Measurements from ENCODE around the gene ACSBG1. TPM values are rescaled to one million over a fixed set of nuclear protein-coding genes. Genes with fewer than 3 reads are reported as not detected.

The ACSBG1 gene
- total and polyA plus RNA-seq, 10 of the 15 experiments (the other 5 are each of a cell fraction or from before 2014, with no cell fraction given), result 0.11 to 0.75 (median 0.42) TPM

DNA sequence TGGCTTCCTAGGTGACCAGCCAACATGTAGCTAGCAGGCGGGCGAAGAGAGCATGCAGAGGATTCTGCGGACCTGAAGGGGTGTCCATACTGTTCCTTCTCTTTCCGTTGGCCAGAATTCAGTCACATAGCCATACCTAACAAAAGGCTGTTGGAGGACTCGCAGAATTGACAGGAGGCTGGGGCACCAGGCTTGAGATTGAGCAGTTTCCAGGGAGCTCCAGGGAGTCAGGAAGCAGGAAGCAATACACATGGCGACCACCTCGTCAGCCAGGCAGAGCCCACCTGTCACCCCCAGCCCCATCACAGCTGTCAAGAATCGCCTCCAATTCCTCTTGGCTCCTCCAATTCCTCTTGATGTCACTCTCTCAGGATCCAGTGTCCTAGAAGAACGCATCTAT lies 16.8 kb upstream of the ACSBG1 start:
- Histone ChIP-seq H3K36me3 (ENCODE audit: control insufficient read depth in 2 of 2, insufficient read depth in 2 of 2, low read length in 1 of 2) (no peaks in the 10 kb centered on the region), H3K79me2 (ENCODE audit: control insufficient read depth, insufficient read depth, low read length) (no peaks in the 10 kb centered on the region), H3K9me3 (replicated peaks; ENCODE audit: control insufficient read depth, insufficient read depth, low read length) (no peaks in the 10 kb centered on the region), H4K20me1 (ENCODE audit: control insufficient read depth, insufficient read depth) (no peaks in the 10 kb centered on the region), H3K4me3 (no peak overlapping the region), H3K4me2 (ENCODE audit: control insufficient read depth, insufficient read depth) (no peak overlapping the region), H3K4me1 (ENCODE audit: control insufficient read depth, insufficient read depth, low read length) (no peaks in the 10 kb centered on the region), H3K27ac (ENCODE audit: control insufficient read depth, insufficient read depth) (no peak overlapping the region), H2AFZ (ENCODE audit: control insufficient read depth, low read depth, low read length) (no peak overlapping the region), H3K27me3 (replicated peaks in 1 of 2; ENCODE audit: control insufficient read depth in 2 of 2, insufficient read depth in 2 of 2, low read length in 1 of 2) (0 out of 4 replicates have a peak, but pooled peaks cover 0 to 1% of the 10 kb centered on the region in 2 experiments), H3K9ac (ENCODE audit: control insufficient read depth, insufficient read depth, low read length) (no peak overlapping the region)
- ChIA-PET SMC1A (ENCODE audit: uncharacterized antibody, unreplicated experiment) (no interaction called here), POLR2A (no interaction called here), RAD21 (ENCODE audit: unreplicated experiment) (interaction anchor here (1.0 kb wide), 1 partner anchor 119 kb away, joined by 3 read pairs; no protein-coding TSS in a partner anchor), CTCF (interaction anchor here (1.0 to 1.2 kb wide), 2 partner anchors 15 to 20 kb away, joined by 3 to 4 read pairs; no protein-coding TSS in a partner anchor)
- in situ Hi-C loops (cut with MboI) (no loop called here), intact Hi-C loops (cut with micrococcal nuclease; ENCODE audit: unreplicated experiment) (no loop called here)
- DNase-seq (ENCODE audit: low read depth, low spot score) (no peak), FAIRE-seq (no peak), ATAC-seq (no peak)
- BruUV-seq (replicated peaks), result no TSS peak
- WGBS (ENCODE audit: insufficient coverage, insufficient replicate concordance, low lambda C conversion rate, missing lambda C conversion rate), result 43% methylated on average over 9 of the region's 9 CpGs
- TF ChIP-seq NFYA (IDR thresholded peaks at IDR 0.05; ENCODE audit: borderline replicate concordance, low read depth, low read length) (no peak), CHD4 (IDR thresholded peaks at IDR 0.05) (no peak), SIX5 (IDR thresholded peaks at IDR 0.05; ENCODE audit: low read depth, low read length, severe bottlenecking) (no peak), TARDBP (IDR thresholded peaks at IDR 0.05; ENCODE audit: borderline replicate concordance) (no peak), TCF12 (IDR thresholded peaks at IDR 0.05; ENCODE audit: low read depth, low read length) (no peak), YY1 (IDR thresholded peaks at IDR 0.05; ENCODE audit: low read depth, low read length) (no peak), NR2C1 (IDR thresholded peaks at IDR 0.05) (no peak), EGR1 (IDR thresholded peaks at IDR 0.05; ENCODE audit: borderline replicate concordance in 1 of 2, low read depth in 2 of 2, low read length in 2 of 2) (no peak), BMI1 (IDR thresholded peaks at IDR 0.05; ENCODE audit: borderline replicate concordance) (no peak), IRF4 (IDR thresholded peaks at IDR 0.05; ENCODE audit: low read depth, low read length) (no peak), SUPT20H (IDR thresholded peaks at IDR 0.05; ENCODE audit: borderline replicate concordance, control insufficient read depth, low read depth, low read length) (no peak), ZZZ3 (IDR thresholded peaks at IDR 0.05; ENCODE audit: control insufficient read depth, insufficient read length, low read depth) (no peak)
- TF ChIP-seq, protein P1, sequence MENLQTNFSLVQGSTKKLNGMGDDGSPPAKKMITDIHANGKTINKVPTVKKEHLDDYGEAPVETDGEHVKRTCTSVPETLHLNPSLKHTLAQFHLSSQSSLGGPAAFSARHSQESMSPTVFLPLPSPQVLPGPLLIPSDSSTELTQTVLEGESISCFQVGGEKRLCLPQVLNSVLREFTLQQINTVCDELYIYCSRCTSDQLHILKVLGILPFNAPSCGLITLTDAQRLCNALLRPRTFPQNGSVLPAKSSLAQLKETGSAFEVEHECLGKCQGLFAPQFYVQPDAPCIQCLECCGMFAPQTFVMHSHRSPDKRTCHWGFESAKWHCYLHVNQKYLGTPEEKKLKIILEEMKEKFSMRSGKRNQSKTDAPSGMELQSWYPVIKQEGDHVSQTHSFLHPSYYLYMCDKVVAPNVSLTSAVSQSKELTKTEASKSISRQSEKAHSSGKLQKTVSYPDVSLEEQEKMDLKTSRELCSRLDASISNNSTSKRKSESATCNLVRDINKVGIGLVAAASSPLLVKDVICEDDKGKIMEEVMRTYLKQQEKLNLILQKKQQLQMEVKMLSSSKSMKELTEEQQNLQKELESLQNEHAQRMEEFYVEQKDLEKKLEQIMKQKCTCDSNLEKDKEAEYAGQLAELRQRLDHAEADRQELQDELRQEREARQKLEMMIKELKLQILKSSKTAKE (IDR thresholded peaks at IDR 0.05; ENCODE audit: low read depth, poor library complexity, severe bottlenecking), result no peak
- TF ChIP-seq, protein P2, sequence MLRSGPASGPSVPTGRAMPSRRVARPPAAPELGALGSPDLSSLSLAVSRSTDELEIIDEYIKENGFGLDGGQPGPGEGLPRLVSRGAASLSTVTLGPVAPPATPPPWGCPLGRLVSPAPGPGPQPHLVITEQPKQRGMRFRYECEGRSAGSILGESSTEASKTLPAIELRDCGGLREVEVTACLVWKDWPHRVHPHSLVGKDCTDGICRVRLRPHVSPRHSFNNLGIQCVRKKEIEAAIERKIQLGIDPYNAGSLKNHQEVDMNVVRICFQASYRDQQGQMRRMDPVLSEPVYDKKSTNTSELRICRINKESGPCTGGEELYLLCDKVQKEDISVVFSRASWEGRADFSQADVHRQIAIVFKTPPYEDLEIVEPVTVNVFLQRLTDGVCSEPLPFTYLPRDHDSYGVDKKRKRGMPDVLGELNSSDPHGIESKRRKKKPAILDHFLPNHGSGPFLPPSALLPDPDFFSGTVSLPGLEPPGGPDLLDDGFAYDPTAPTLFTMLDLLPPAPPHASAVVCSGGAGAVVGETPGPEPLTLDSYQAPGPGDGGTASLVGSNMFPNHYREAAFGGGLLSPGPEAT (IDR thresholded peaks at IDR 0.05; ENCODE audit: low read depth), result no peak
- TF ChIP-seq, protein P3, sequence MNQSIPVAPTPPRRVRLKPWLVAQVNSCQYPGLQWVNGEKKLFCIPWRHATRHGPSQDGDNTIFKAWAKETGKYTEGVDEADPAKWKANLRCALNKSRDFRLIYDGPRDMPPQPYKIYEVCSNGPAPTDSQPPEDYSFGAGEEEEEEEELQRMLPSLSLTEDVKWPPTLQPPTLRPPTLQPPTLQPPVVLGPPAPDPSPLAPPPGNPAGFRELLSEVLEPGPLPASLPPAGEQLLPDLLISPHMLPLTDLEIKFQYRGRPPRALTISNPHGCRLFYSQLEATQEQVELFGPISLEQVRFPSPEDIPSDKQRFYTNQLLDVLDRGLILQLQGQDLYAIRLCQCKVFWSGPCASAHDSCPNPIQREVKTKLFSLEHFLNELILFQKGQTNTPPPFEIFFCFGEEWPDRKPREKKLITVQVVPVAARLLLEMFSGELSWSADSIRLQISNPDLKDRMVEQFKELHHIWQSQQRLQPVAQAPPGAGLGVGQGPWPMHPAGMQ (IDR thresholded peaks at IDR 0.05; ENCODE audit: borderline replicate concordance), result no peak
- TF ChIP-seq, protein P4, sequence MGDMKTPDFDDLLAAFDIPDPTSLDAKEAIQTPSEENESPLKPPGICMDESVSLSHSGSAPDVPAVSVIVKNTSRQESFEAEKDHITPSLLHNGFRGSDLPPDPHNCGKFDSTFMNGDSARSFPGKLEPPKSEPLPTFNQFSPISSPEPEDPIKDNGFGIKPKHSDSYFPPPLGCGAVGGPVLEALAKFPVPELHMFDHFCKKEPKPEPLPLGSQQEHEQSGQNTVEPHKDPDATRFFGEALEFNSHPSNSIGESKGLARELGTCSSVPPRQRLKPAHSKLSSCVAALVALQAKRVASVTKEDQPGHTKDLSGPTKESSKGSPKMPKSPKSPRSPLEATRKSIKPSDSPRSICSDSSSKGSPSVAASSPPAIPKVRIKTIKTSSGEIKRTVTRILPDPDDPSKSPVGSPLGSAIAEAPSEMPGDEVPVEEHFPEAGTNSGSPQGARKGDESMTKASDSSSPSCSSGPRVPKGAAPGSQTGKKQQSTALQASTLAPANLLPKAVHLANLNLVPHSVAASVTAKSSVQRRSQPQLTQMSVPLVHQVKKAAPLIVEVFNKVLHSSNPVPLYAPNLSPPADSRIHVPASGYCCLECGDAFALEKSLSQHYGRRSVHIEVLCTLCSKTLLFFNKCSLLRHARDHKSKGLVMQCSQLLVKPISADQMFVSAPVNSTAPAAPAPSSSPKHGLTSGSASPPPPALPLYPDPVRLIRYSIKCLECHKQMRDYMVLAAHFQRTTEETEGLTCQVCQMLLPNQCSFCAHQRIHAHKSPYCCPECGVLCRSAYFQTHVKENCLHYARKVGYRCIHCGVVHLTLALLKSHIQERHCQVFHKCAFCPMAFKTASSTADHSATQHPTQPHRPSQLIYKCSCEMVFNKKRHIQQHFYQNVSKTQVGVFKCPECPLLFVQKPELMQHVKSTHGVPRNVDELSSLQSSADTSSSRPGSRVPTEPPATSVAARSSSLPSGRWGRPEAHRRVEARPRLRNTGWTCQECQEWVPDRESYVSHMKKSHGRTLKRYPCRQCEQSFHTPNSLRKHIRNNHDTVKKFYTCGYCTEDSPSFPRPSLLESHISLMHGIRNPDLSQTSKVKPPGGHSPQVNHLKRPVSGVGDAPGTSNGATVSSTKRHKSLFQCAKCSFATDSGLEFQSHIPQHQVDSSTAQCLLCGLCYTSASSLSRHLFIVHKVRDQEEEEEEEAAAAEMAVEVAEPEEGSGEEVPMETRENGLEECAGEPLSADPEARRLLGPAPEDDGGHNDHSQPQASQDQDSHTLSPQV (IDR thresholded peaks at IDR 0.05), result no peak

All from GM12878 (cell line).